HG03558 (cell line): ENCODE results near the gene CBLN3.
"Not testable (repeated sequence)": the region's sequence is repeated elsewhere in the genome, so short reads cannot be mapped to it uniquely, and the experiment has no call there.

Experiments used
- ATAC-seq: cut with Tn5 transposase; IDR thresholded peaks from one replicate; pipeline ENCODE4 v1.9.1; 2021; ENCODE audit warnings: moderate number of reproducible peaks; ENCODE audit not compliant: unreplicated experiment; ENCODE audit errors: extremely low read depth

CBLN3 gene

GRCh38 chr14:24429395-24430142 lies at the start of gene CBLN3, which contains the start of gene KHNYN:
TSS of gene CBLN3 (minus strand) at chr14:24429668. CDS start at chr14:24429054, 614 bp downstream.
TSS of gene KHNYN (plus strand) at chr14:24429954. CDS start at chr14:24430731, 777 bp downstream.
- ATAC-seq: peak; percentile 51

- ATAC-seq: no peak
These were observed 45.8 kb upstream of the CBLN3 start for GRCh38 chr14:24475261-24475660.

- ATAC-seq: no peak
These were observed 43.7 kb upstream of the CBLN3 start for GRCh38 chr14:24473211-24473610.

- not testable (repeated sequence) for ATAC-seq
These were observed 41.0 kb upstream of the CBLN3 start for GRCh38 chr14:24470450-24470849.

GRCh38 chr14:24465805-24466204 lies 36.3 kb upstream of the CBLN3 start:
- no peak for ATAC-seq

GRCh38 chr14:24465368-24465767 lies 35.9 kb upstream of the CBLN3 start:
- ATAC-seq: no peak

GRCh38 chr14:24463884-24464785 lies 34.7 kb upstream of the CBLN3 start:
- no peak for ATAC-seq

- ATAC-seq: no peak
These were observed 33.8 kb upstream of the CBLN3 start for GRCh38 chr14:24463017-24463883.

- ATAC-seq: no peak
These were observed 31.9 kb upstream of the CBLN3 start for GRCh38 chr14:24461336-24461735.

- no peak for ATAC-seq
These were observed 29.9 kb upstream of the CBLN3 start for GRCh38 chr14:24459331-24459730.

- no peak for ATAC-seq
These were observed 29.3 kb upstream of the CBLN3 start for GRCh38 chr14:24458736-24459135.

- ATAC-seq: no peak
These were observed 27.5 kb upstream of the CBLN3 start for GRCh38 chr14:24456980-24457379.

- ATAC-seq: not testable (repeated sequence)
These were observed 21.4 kb upstream of the CBLN3 start for GRCh38 chr14:24450828-24451227.

- no peak for ATAC-seq
These were observed 13.7 kb upstream of the CBLN3 start for GRCh38 chr14:24443053-24443665.

GRCh38 chr14:24442240-24443052 lies 13.0 kb upstream of the CBLN3 start, which contains the start of gene SDR39U1:
TSS of gene SDR39U1 (minus strand) at chr14:24442776. CDS start at chr14:24442769, 7 bp downstream.
- ATAC-seq: peak; percentile 87

- ATAC-seq: no peak
These were observed 12.4 kb upstream of the CBLN3 start for GRCh38 chr14:24441904-24442239.

GRCh38 chr14:24441485-24441884 lies 12.0 kb upstream of the CBLN3 start:
- no peak for ATAC-seq

GRCh38 chr14:24440606-24441399 lies 11.3 kb upstream of the CBLN3 start:
- no peak for ATAC-seq
